ENCODE data around the gene SOCS6.
"Not testable (repeated sequence)": the region's sequence is repeated elsewhere in the genome, so short reads cannot be mapped to it uniquely, and the experiment has no call there.

Gene SOCS6, protein sequence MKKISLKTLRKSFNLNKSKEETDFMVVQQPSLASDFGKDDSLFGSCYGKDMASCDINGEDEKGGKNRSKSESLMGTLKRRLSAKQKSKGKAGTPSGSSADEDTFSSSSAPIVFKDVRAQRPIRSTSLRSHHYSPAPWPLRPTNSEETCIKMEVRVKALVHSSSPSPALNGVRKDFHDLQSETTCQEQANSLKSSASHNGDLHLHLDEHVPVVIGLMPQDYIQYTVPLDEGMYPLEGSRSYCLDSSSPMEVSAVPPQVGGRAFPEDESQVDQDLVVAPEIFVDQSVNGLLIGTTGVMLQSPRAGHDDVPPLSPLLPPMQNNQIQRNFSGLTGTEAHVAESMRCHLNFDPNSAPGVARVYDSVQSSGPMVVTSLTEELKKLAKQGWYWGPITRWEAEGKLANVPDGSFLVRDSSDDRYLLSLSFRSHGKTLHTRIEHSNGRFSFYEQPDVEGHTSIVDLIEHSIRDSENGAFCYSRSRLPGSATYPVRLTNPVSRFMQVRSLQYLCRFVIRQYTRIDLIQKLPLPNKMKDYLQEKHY

GRCh38 chr18:70288851-70289328 lies at the start of gene SOCS6:
Gene SOCS6, plus strand, starts transcription at chr18:70289045. Its CDS starts 35,624 bp downstream, at chr18:70324669.
- peak in 1 of 2 donors; percentile 32 for DNase-seq

DNA sequence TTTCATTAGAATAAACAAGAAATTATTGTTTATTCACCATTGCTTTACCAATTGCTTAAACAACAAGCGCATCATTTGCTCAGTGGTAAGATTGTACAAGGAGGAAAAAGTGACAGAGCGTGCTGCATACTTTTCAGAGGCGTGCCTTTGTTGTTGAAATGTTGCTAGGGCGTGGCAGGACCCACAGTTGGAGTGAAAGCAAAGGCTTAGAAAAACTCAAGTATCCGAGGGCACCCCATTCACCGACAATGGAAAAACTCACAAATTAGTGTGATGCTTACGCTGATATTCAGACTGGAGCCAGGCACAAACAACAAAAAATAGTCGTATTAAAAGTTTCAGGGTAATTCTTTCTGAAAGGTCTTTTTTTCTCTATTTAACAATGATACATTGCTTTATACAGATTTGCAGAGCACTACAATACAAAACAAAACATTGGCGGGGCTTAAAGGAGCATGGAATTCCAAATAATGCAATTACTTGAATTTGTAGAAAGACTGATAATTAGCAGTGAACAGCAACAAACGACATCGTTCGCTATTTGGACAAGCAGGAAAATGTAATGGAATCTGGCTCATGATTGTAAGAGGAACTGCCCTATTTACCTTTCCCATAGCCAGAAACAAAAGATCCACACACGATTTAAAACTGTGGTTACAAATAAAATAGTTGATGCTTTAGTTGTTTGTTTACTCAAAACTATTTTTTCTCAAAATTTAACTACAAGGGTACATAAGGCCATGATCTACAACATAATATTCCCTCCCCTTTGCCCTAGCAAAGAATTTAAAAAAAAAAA lies 45.5 kb upstream of the SOCS6 start:
- no peak for DNase-seq

DNA sequence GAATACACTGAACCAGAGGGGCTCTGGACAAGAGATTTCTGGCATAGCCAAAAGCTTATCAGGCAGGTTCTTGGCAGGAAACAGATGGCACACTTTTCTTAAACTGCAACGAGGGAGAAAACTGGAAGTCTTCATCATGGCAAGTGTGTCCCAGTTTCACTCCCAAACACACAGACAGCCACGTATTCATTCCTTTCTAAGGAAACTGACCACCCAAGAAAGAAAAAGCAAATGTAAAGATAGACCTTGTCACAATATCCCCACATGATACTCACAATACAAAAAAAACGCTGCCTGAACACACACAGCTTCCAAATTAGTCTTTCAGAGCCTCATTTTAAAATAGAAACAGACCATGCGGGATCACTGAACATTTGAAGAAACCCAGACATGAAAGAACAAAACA lies 42.8 kb upstream of the SOCS6 start:
- DNase-seq, result no peak

GRCh38 chr18:70249118-70249517 lies 39.7 kb upstream of the SOCS6 start:
- DNase-seq, result no peak

- not testable (repeated sequence) for DNase-seq
These were observed 39.0 kb upstream of the SOCS6 start for GRCh38 chr18:70249861-70250260.

GRCh38 chr18:70250781-70251180 lies 38.1 kb upstream of the SOCS6 start:
- DNase-seq, result no peak

GRCh38 chr18:70256184-70256583 lies 32.7 kb upstream of the SOCS6 start:
- DNase-seq, result no peak

- DNase-seq, result no peak
These were observed 31.9 kb upstream of the SOCS6 start for GRCh38 chr18:70256994-70257393.

DNA sequence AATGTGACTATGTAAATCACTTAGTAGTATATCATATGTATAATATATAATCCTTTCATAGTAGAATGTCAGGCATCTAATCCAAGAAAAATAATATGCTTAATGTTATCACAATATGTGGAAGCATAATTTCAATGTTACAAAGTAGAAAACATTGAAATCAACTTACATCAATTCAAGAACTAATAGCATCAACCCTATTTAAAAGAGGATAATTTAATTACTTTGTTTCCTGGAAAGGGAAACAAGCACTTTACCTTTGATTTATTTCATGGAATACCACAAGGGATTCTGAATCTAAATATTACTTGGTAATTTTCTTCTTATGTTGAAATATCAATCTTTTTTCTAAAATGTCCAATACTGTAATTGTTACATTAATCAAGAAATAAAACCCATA lies 30.6 kb upstream of the SOCS6 start:
- DNase-seq, result no peak

- DNase-seq, result no peak
These were observed 28.2 kb upstream of the SOCS6 start for GRCh38 chr18:70260683-70261082.

GRCh38 chr18:70261141-70261788 lies 27.6 kb upstream of the SOCS6 start:
- no peak for DNase-seq

- DNase-seq, result no peak
These were observed 25.5 kb upstream of the SOCS6 start for GRCh38 chr18:70263336-70263735.

DNA sequence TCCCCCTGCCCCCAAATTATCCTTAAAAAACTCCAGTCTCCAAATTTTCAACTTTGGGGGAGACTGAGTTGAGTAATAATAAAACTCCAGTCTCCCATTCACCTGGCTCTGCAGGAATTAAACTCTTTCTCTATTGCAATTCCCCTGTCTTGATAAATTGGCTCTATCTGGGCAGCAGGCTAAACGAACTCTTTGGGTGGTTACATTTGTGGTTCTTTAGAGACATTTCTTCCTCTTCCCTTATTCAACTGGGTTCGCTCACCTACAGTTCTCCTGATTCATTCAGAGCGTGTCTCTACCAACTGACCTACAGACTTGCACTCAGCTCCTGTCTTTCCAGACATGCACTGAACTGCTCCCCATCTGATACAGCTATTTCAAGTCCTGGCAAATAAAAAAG lies 17.1 kb upstream of the SOCS6 start:
- DNase-seq, result no peak

DNA sequence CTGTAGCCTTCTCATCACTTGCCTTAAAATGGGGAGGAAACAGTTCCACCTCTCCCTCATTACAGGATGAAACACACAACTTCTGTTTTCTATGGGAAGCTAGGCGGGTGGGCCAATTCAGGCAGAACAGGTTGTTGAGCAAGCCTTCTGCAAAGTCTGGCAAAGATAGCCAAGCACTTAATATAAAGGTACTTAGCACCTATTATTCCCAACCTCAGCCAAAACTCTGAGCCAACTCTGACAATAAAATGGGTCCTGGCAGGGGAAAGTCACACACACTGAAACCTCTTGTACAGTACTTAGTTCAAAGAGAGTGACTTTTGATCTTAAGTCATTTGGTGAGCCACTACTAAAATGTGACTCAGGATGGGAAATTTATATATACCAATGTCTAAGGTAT lies 15.8 kb upstream of the SOCS6 start:
- no peak for DNase-seq

GRCh38 chr18:70276416-70277191 lies 12.2 kb upstream of the SOCS6 start:
- no peak for DNase-seq

- DNase-seq, result no peak
These were observed 9.4 kb upstream of the SOCS6 start for GRCh38 chr18:70279470-70279869.

GRCh38 chr18:70280007-70280925 lies 8.6 kb upstream of the SOCS6 start:
- no peak for DNase-seq

GRCh38 chr18:70284976-70285620 lies 3.7 kb upstream of the SOCS6 start:
- no peak for DNase-seq

DNA sequence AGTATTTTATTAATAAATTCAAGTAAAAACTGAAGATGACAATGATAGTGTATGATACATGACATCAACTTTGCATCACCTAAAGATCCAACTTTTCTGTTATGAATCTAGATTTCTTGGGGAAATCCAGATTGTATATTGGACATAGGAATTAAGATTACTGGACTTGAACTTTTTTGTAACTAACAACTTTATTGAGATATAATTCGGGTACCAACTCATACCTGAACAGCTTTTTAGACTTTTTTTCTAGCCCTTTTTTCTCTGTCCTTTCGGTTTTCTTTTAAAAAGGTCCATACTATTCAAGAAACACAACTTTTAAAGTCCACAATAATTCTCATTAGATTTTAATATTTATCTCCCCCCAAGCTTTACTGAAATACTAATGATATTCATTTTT lies 1.1 kb upstream of the SOCS6 start:
- no peak for DNase-seq

DNA sequence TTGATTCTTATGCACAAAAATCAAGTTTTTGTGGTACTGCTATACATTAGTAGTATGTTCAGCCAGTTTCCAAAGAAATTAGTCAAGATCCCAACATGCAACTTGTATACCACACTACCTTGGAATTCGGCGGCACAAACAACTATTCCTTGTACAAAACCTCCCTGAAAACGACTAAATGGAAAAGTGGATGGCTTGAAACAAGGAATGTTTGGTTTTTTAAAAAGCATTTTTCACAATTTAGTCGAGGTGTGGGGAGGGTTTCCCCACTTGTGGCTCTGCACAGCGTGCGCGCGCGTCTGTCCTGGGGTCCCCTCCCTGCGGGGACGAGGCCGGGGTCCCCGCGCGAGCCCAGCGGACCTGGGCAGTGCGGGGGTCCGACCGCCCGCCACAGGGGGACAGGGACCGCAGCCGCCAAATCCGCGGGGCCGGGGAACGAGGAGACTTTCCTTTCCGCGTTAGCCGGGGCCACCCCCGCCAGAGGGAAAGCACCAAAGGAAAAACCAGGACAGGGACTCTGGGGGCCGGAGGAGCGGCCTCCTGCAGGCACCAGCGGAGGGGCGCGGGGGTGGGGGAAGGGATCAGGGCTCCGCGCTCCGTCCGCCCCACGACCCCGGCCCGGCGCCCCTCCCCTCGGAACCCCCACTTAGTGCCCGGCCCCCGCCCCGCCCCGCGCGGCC lies 534 bp upstream of the SOCS6 start:
- DNase-seq, result no peak
